Esophagus muscularis mucosa (tissue), 4 donors: ENCODE data around the gene FOSL2. TPM values are rescaled to one million over a fixed set of nuclear protein-coding genes. Genes with fewer than 3 reads are reported as not detected.

Source experiments
- DNase-seq: peaks from one replicate; pipeline ENCODE4 v3.0.0-alpha.2; 2017; ENCODE audit errors: extremely low spot score
- H3K27ac ChIP-seq, 4 donors: fragments of 200-600 bp; sonication (generic); replicated peaks in 1 of 4; 1 replicate in 3 of 4; 2 replicates in 1 of 4; pipeline ENCODE4 v1.5.1; 2016 to 2019; ENCODE audit warnings: mild to moderate bottlenecking in 1 of 4
- H3K27me3 ChIP-seq, 4 donors: fragments of 200-600 bp; sonication (generic); one replicate each; pipeline versions ENCODE4 v1.5.1 to v1.6.0; 2016 to 2019
- H3K36me3 ChIP-seq, 4 donors: fragments of 200-600 bp; sonication (generic); one replicate each; pipeline ENCODE4 v1.5.1; 2016 to 2019
- H3K4me1 ChIP-seq, 4 donors: fragments of 200-600 bp; sonication (generic); one replicate each; pipeline ENCODE4 v1.5.1; 2016 to 2019
- H3K4me3 ChIP-seq, 4 donors: fragments of 200-600 bp; sonication (generic); 1 replicate in 2 of 4; 2 replicates in 2 of 4; pipeline ENCODE4 v1.5.1; 2016 to 2019; ENCODE audit warnings: mild to moderate bottlenecking in 4 of 4, moderate library complexity in 1 of 4
- H3K9me3 ChIP-seq, 4 donors: fragments of 200-600 bp; sonication (generic); 1 replicate in 3 of 4; 2 replicates in 1 of 4; pipeline ENCODE4 v1.5.1; 2016 to 2019
- CTCF ChIP-seq, 3 experiments: fragments of 200-600 bp in 2 of 3; fragments of 450-650 bp in 1 of 3; sonication (generic) in 2 of 3; IDR thresholded peaks; one replicate each; pipeline ENCODE4 v1.5.1; 2017 to 2019; ENCODE audit warnings: antibody characterized with exemption in 3 of 3, mild to moderate bottlenecking in 2 of 3, moderate library complexity in 1 of 3
- EP300 ChIP-seq: sonication (generic); formaldehyde crosslinking; IDR thresholded peaks from one replicate; pipeline ENCODE4 v1.6.1; 2017; ENCODE audit warnings: antibody characterized with exemption
- POLR2A ChIP-seq: fragments of 450-650 bp; IDR thresholded peaks from one replicate; pipeline ENCODE4 v1.6.1; 2017; ENCODE audit warnings: antibody characterized with exemption, moderate library complexity, mild to moderate bottlenecking, low read depth
- POLR2AphosphoS5 ChIP-seq, 2 donors: sonication (generic); formaldehyde crosslinking; IDR thresholded peaks; one replicate each; pipeline ENCODE4 v1.6.1; 2017; ENCODE audit warnings: antibody characterized with exemption in 2 of 2
- WGBS: methylation state at CpG from one replicate; pipeline ENCODE4 v1.1.5; 2018; 5-methylcytosine and 5-hydroxymethylcytosine counted together
- intact Hi-C: fragments of 100-400 bp; cut with DNase I; formaldehyde crosslinking; loops from one replicate; pipeline ENCODE4 v1.15.1; 2023
- total RNA-seq, 4 donors: library from RNA; depleted of rRNA; stranded (reverse); fragments of >200 nt; gene quantifications; one replicate each; pipeline versions ENCODE4 v1.1.0 to v1.2.1, GENCODE V29; 2016

The FOSL2 gene
- total RNA-seq, 4 donors from 2014 or later: 68.9 to 332 (median 176) TPM

- Histone ChIP-seq H3K36me3 (no peaks in the 10 kb centered on the region), H3K9me3 (peaks cover 0 to 12% (median 7%) of the 10 kb centered on the region in 4 donors), H3K27ac (no peak overlapping the region), H3K4me1 (no peaks in the 10 kb centered on the region), H3K27me3 (no peaks in the 10 kb centered on the region), H3K4me3 (no peak overlapping the region)
- intact Hi-C loops: no loop called here
- no peak for DNase-seq
- TF ChIP-seq POLR2A (no peak), CTCF (IDR thresholded peaks at IDR 0.05) (no peak), POLR2AphosphoS5 (IDR thresholded peaks at IDR 0.05) (no peak), EP300 (no peak)
- WGBS: 98% methylated on average over 4 of the region's 4 CpGs
Observed at GRCh38 chr2:28435814-28436351, 43.2 kb downstream of the FOSL2 start.

- H3K4me1 ChIP-seq: no peaks in the 10 kb centered on the region
- intact Hi-C loops: no loop called here
- no peak overlapping the region for H3K4me3 ChIP-seq
- DNase-seq: no peak
- peaks cover 0 to 12% (median 7%) of the 10 kb centered on the region in 4 donors for H3K9me3 ChIP-seq
- TF ChIP-seq POLR2AphosphoS5 (IDR thresholded peaks at IDR 0.05) (no peak), POLR2A (no peak), EP300 (no peak), CTCF (IDR thresholded peaks at IDR 0.05) (no peak)
- 81% methylated on average over 9 of the region's 17 CpGs for WGBS
- no peaks in the 10 kb centered on the region for H3K36me3 ChIP-seq
- no peaks in the 10 kb centered on the region for H3K27me3 ChIP-seq
- no peak overlapping the region for H3K27ac ChIP-seq
Observed at GRCh38 chr2:28436525-28437051, 43.9 kb downstream of the FOSL2 start.

- TF ChIP-seq POLR2A (no peak), EP300 (no peak), CTCF (IDR thresholded peaks at IDR 0.05) (no peak), POLR2AphosphoS5 (IDR thresholded peaks at IDR 0.05) (no peak)
- Histone ChIP-seq H3K9me3 (peaks cover 0 to 12% (median 7%) of the 10 kb centered on the region in 4 donors), H3K36me3 (no peaks in the 10 kb centered on the region), H3K27me3 (no peaks in the 10 kb centered on the region), H3K4me1 (no peaks in the 10 kb centered on the region), H3K4me3 (no peak overlapping the region), H3K27ac (no peak overlapping the region)
- DNase-seq: no peak
- WGBS: 77% methylated on average over 16 of the region's 18 CpGs
- intact Hi-C loops: no loop called here
Observed at GRCh38 chr2:28437149-28437835, 44.6 kb downstream of the FOSL2 start.

- no peak overlapping the region for H3K4me3 ChIP-seq
- H3K36me3 ChIP-seq: no peaks in the 10 kb centered on the region
- intact Hi-C loops: no loop called here
- H3K4me1 ChIP-seq: no peaks in the 10 kb centered on the region
- no peak for DNase-seq
- H3K9me3 ChIP-seq: peaks cover 0 to 11% (median 6%) of the 10 kb centered on the region in 4 donors
- TF ChIP-seq POLR2A: no peak
- TF ChIP-seq POLR2AphosphoS5 (IDR thresholded peaks at IDR 0.05): no peak
- TF ChIP-seq EP300: no peak
- no peak for TF ChIP-seq CTCF (IDR thresholded peaks at IDR 0.05)
- no peak overlapping the region for H3K27ac ChIP-seq
- H3K27me3 ChIP-seq: no peaks in the 10 kb centered on the region
- 88% methylated on average over 1 of the region's 5 CpGs for WGBS
Observed at GRCh38 chr2:28437918-28438317, 45.3 kb downstream of the FOSL2 start.
